SK-N-SH treated with all-trans-retinoic acid at 6 μM for 48 hours (cell line): ENCODE measurements around the gene HTR4.

ENCODE experiments used
- ATAC-seq: fragments of 200-7000 bp; cut with Tn5 transposase; 3 replicates; pipeline ENCODE4 v1.9.1; 2020; ENCODE audit warnings: mild to moderate bottlenecking, moderate library complexity
- BACH2 ChIP-seq: fragments of 250-450 bp; sonication (Bioruptor Pico); IDR thresholded peaks from 2 replicates; pipeline ENCODE4 v1.9.0; 2021; ENCODE audit warnings: mild to moderate bottlenecking, borderline replicate concordance
- CSDC2 ChIP-seq: fragments of 250-450 bp; sonication (Bioruptor Pico); IDR thresholded peaks from 2 replicates; pipeline ENCODE4 v1.5.0; 2020; ENCODE audit warnings: mild to moderate bottlenecking, moderate library complexity
- CSRNP3 ChIP-seq: fragments of 250-450 bp; sonication (Bioruptor Pico); IDR thresholded peaks from 2 replicates; pipeline ENCODE4 v1.5.1; 2021; ENCODE audit warnings: mild to moderate bottlenecking, moderate library complexity
- ESRRG ChIP-seq: fragments of 250-450 bp; sonication (Bioruptor Pico); IDR thresholded peaks from 2 replicates; pipeline ENCODE4 v1.6.1; 2021; ENCODE audit warnings: mild to moderate bottlenecking
- ISL1 ChIP-seq: fragments of 250-450 bp; sonication (Bioruptor Pico); IDR thresholded peaks from 2 replicates; pipeline ENCODE4 v2.1.2; 2022; ENCODE audit warnings: mild to moderate bottlenecking, moderate library complexity
- OSR1 ChIP-seq: fragments of 250-450 bp; sonication (Bioruptor Pico); IDR thresholded peaks from 2 replicates; pipeline ENCODE4 v1.8.0; 2022; ENCODE audit warnings: moderate library complexity, mild to moderate bottlenecking, inconsistent platforms
- PATZ1 ChIP-seq: fragments of 250-450 bp; sonication (Bioruptor Pico); IDR thresholded peaks from 2 replicates; pipeline ENCODE4 v1.8.0; 2020; ENCODE audit warnings: mild to moderate bottlenecking, moderate library complexity, borderline replicate concordance
- POU6F1 ChIP-seq: fragments of 250-450 bp; sonication (Bioruptor Pico); IDR thresholded peaks from 2 replicates; pipeline ENCODE4 v1.8.0; 2021; ENCODE audit warnings: low read depth, mild to moderate bottlenecking, moderate library complexity, borderline replicate concordance
- PPARA ChIP-seq: fragments of 250-450 bp; sonication (Bioruptor Pico); IDR thresholded peaks from 2 replicates; pipeline ENCODE4 v1.5.0; 2020; ENCODE audit warnings: mild to moderate bottlenecking, borderline replicate concordance
- RARB ChIP-seq: fragments of 250-450 bp; sonication (Bioruptor Pico); IDR thresholded peaks from 2 replicates; pipeline ENCODE4 v1.8.0; 2021; ENCODE audit warnings: mild to moderate bottlenecking, moderate library complexity
- SNAI2 ChIP-seq: fragments of 250-450 bp; sonication (Bioruptor Pico); IDR thresholded peaks from 2 replicates; pipeline ENCODE4 v1.5.0; 2020; ENCODE audit warnings: mild to moderate bottlenecking, moderate library complexity
- TCF4 ChIP-seq: fragments of 250-450 bp; sonication (Bioruptor Pico); IDR thresholded peaks from 2 replicates; pipeline ENCODE4 v1.8.0; 2021; ENCODE audit warnings: mild to moderate bottlenecking, moderate library complexity, borderline replicate concordance
- TOX ChIP-seq: fragments of 250-450 bp; sonication (Bioruptor Pico); IDR thresholded peaks from 2 replicates; pipeline ENCODE4 v1.8.0; 2021; ENCODE audit warnings: mild to moderate bottlenecking, moderate library complexity, borderline replicate concordance
- TSHZ2 ChIP-seq: fragments of 250-450 bp; sonication (Bioruptor Pico); IDR thresholded peaks from 2 replicates; pipeline ENCODE4 v1.5.0; 2020; ENCODE audit warnings: mild to moderate bottlenecking, moderate library complexity
- ZC3H10 ChIP-seq: fragments of 250-450 bp; sonication (Bioruptor Pico); IDR thresholded peaks from 2 replicates; pipeline ENCODE4 v1.5.1; 2021; ENCODE audit warnings: mild to moderate bottlenecking, moderate library complexity
- ZFP3 ChIP-seq: fragments of 250-450 bp; sonication (Bioruptor Pico); IDR thresholded peaks from 2 replicates; pipeline ENCODE4 v1.5.0; 2020; ENCODE audit warnings: mild to moderate bottlenecking, moderate library complexity
- ZNF565 ChIP-seq: fragments of 450-650 bp; formaldehyde crosslinking; conservative IDR thresholded peaks from 2 replicates; pipeline ENCODE4 v1.5.0; 2020; ENCODE audit warnings: low read depth, mild to moderate bottlenecking, moderate library complexity
- ZNF70 ChIP-seq: fragments of 450-650 bp; formaldehyde crosslinking; IDR thresholded peaks from 2 replicates; pipeline ENCODE4 v1.5.0; 2020; ENCODE audit warnings: mild to moderate bottlenecking, moderate library complexity
- ZNF8 ChIP-seq: fragments of 450-650 bp; formaldehyde crosslinking; IDR thresholded peaks from 2 replicates; pipeline ENCODE4 v1.5.0; 2020; ENCODE audit warnings: mild to moderate bottlenecking, moderate library complexity

The HTR4 gene

GRCh38 chr5:148651528-148651927 is 2.8 kb downstream of the HTR4 start (continued):
- no peak for TF ChIP-seq POU6F1
- no peak for TF ChIP-seq ZNF8 (CRISPR knock-in tag)
- TF ChIP-seq ESRRG: no peak

GRCh38 chr5:148645527-148645926 is 8.8 kb downstream of the HTR4 start:
- TF ChIP-seq CSRNP3 (CRISPR knock-in tag) (no peak), ZC3H10 (CRISPR knock-in tag) (no peak), ZNF8 (CRISPR knock-in tag) (no peak), ZFP3 (CRISPR knock-in tag) (no peak), PPARA (CRISPR knock-in tag) (no peak), TCF4 (CRISPR knock-in tag) (no peak), CSDC2 (CRISPR knock-in tag) (no peak), POU6F1 (no peak), RARB (CRISPR knock-in tag) (no peak), ZNF70 (no peak)
- ATAC-seq: no peak

- TF ChIP-seq ZNF70: no peak
- no peak for TF ChIP-seq ISL1 (CRISPR knock-in tag)
- no peak for TF ChIP-seq PPARA (CRISPR knock-in tag)
- TF ChIP-seq ZNF565 (CRISPR knock-in tag): no peak
- no peak for TF ChIP-seq TSHZ2 (CRISPR knock-in tag)
- no peak for TF ChIP-seq PATZ1 (CRISPR knock-in tag)
- TF ChIP-seq TOX (CRISPR knock-in tag): no peak
- TF ChIP-seq SNAI2 (CRISPR knock-in tag): no peak
- no peak for TF ChIP-seq CSRNP3 (CRISPR knock-in tag)
- no peak for ATAC-seq
Measured at GRCh38 chr5:148641735-148642134, 12.6 kb downstream of the HTR4 start.

- TF ChIP-seq RARB (CRISPR knock-in tag): no peak
- no peak for TF ChIP-seq BACH2
- TF ChIP-seq PATZ1 (CRISPR knock-in tag): no peak
- no peak for TF ChIP-seq OSR1 (CRISPR knock-in tag)
- TF ChIP-seq ISL1 (CRISPR knock-in tag): no peak
- no peak for TF ChIP-seq ZC3H10 (CRISPR knock-in tag)
- TF ChIP-seq CSRNP3 (CRISPR knock-in tag): no peak
- no peak for TF ChIP-seq CSDC2 (CRISPR knock-in tag)
- no peak for ATAC-seq
Measured at GRCh38 chr5:148640471-148640870, 13.9 kb downstream of the HTR4 start.
